Measurements from ENCODE around the gene QSER1. TPM values are rescaled to one million over a fixed set of nuclear protein-coding genes. Genes with fewer than 3 reads are reported as not detected.
"Not testable (repeated sequence)": the region's sequence is repeated elsewhere in the genome, so short reads cannot be mapped to it uniquely, and the experiment has no call there.

QSER1 gene
- total and polyA plus RNA-seq, 2 experiments from 2014 or later, result 4.5 to 32.1 TPM

DNA sequence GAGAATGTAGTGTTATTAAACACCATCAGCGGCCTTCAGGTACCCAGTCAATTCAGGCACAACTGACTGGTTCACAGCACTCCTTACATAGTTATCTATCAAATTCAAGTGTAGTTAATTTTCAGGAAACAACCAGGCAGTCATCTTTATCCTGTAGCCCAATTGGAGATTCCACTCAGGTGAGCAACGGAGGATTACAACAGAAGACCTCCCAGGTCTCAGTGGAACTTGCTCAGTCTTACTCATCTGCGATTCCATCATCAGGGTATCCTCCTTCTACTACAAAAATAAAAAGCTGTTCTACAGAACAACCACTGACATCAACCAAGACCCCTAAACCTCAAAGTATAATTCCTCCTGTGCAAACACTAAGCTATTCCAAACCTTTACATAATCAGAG is 39.6 kb downstream of the QSER1 start:
- no peaks in the 10 kb centered on the region for H3K27me3 ChIP-seq
- H3K4me1 ChIP-seq (ENCODE audit: low read depth), result peaks cover 6% of the 10 kb centered on the region
- H3K27ac ChIP-seq, result no peak overlapping the region
- no peak overlapping the region for H3K4me3 ChIP-seq
- peaks cover 43% of the 10 kb centered on the region for H3K36me3 ChIP-seq
- TF ChIP-seq, protein P1, sequence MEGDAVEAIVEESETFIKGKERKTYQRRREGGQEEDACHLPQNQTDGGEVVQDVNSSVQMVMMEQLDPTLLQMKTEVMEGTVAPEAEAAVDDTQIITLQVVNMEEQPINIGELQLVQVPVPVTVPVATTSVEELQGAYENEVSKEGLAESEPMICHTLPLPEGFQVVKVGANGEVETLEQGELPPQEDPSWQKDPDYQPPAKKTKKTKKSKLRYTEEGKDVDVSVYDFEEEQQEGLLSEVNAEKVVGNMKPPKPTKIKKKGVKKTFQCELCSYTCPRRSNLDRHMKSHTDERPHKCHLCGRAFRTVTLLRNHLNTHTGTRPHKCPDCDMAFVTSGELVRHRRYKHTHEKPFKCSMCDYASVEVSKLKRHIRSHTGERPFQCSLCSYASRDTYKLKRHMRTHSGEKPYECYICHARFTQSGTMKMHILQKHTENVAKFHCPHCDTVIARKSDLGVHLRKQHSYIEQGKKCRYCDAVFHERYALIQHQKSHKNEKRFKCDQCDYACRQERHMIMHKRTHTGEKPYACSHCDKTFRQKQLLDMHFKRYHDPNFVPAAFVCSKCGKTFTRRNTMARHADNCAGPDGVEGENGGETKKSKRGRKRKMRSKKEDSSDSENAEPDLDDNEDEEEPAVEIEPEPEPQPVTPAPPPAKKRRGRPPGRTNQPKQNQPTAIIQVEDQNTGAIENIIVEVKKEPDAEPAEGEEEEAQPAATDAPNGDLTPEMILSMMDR (IDR thresholded peaks at IDR 0.05; ENCODE audit: low read depth, low read length), result no peak
- no peaks in the 10 kb centered on the region for H3K9me3 ChIP-seq (ENCODE audit: low read depth)
- no peak for DNase-seq (ENCODE audit: low read depth in 1 of 2, low spot score in 1 of 2)

GRCh38 chr11:32935462-32936029 is 42.9 kb downstream of the QSER1 start:
- Histone ChIP-seq H3K27ac (no peak overlapping the region), H3K4me1 (ENCODE audit: low read depth) (no peaks in the 10 kb centered on the region), H3K4me3 (no peak overlapping the region), H3K36me3 (peaks cover 45% of the 10 kb centered on the region), H3K9me3 (ENCODE audit: low read depth) (no peaks in the 10 kb centered on the region), H3K27me3 (no peaks in the 10 kb centered on the region)
- no peak for DNase-seq (ENCODE audit: low read depth in 1 of 2, low spot score in 1 of 2)
- TF ChIP-seq, protein P1 (IDR thresholded peaks at IDR 0.05; ENCODE audit: low read depth, low read length), result no peak

- not testable (repeated sequence) for H3K9me3 ChIP-seq (ENCODE audit: low read depth); H3K27me3 ChIP-seq; DNase-seq (ENCODE audit: low read depth in 1 of 2, low spot score in 1 of 2); H3K4me1 ChIP-seq (ENCODE audit: low read depth); H3K4me3 ChIP-seq; H3K27ac ChIP-seq
- H3K36me3 ChIP-seq, result peaks cover 45% of the 10 kb centered on the region
Observed at GRCh38 chr11:32936178-32936577, 43.6 kb downstream of the QSER1 start.

DNA sequence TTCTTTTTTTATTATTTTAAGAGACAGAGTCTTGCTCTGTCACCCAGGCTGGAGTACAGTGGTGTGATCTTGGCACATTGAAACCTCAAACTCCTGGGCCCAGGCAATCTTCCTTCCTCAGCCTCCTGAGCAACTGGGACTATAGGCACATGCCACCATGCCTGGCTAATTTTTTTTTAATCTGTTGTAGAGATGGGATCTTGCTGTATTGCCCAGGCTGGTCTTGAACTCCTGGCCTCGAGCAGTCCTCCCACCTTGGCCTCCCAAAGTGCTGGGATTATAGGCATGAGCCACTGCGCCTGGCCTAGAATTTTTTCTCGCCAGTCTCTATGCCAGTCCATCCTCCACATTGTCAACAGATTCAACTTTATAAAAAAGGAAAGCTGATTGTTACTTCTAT is 44.7 kb downstream of the QSER1 start:
- H3K36me3 ChIP-seq, result peaks cover 38% of the 10 kb centered on the region
- not testable (repeated sequence) for H3K27me3 ChIP-seq; DNase-seq (ENCODE audit: low read depth in 1 of 2, low spot score in 1 of 2); H3K9me3 ChIP-seq (ENCODE audit: low read depth); H3K27ac ChIP-seq; H3K4me1 ChIP-seq (ENCODE audit: low read depth); H3K4me3 ChIP-seq

- peaks cover 22% of the 10 kb centered on the region for H3K36me3 ChIP-seq
- H3K4me3 ChIP-seq, result no peak overlapping the region
- no peak for DNase-seq (ENCODE audit: low read depth in 1 of 2, low spot score in 1 of 2)
- no peak overlapping the region for H3K27ac ChIP-seq
- TF ChIP-seq, protein P1 (IDR thresholded peaks at IDR 0.05; ENCODE audit: low read depth, low read length), result no peak
- H3K4me1 ChIP-seq (ENCODE audit: low read depth), result no peaks in the 10 kb centered on the region
- no peaks in the 10 kb centered on the region for H3K9me3 ChIP-seq (ENCODE audit: low read depth)
- H3K27me3 ChIP-seq, result no peaks in the 10 kb centered on the region
Observed at GRCh38 chr11:32939046-32939445, 46.4 kb downstream of the QSER1 start.

DNA sequence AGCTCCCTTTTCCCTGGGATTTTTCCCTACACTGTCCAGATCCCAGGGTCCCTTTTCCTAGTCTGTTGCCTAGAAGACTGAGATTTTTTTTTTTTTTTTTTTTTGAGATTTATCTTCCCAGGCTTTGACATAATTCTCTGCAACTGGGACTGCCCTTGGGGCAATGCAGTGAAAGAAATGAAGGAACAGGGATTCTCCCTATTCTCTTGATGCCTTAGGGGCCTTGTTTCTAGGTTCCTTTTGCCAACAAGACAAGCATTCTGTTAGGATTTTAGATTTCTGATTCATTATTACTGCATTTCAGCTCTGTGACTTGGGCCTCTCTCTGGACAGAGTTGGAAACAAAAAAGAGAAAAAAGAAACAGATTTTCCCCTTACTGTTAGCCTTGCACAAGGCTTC is 47.3 kb downstream of the QSER1 start:
- TF ChIP-seq, protein P1 (IDR thresholded peaks at IDR 0.05; ENCODE audit: low read depth, low read length), result no peak
- peaks cover 17% of the 10 kb centered on the region for H3K36me3 ChIP-seq
- H3K27ac ChIP-seq, result no peak overlapping the region
- H3K27me3 ChIP-seq, result no peaks in the 10 kb centered on the region
- DNase-seq (ENCODE audit: low read depth in 1 of 2, low spot score in 1 of 2), result no peak
- H3K4me1 ChIP-seq (ENCODE audit: low read depth), result no peaks in the 10 kb centered on the region
- H3K9me3 ChIP-seq (ENCODE audit: low read depth), result no peaks in the 10 kb centered on the region
- no peak overlapping the region for H3K4me3 ChIP-seq

GRCh38 chr11:32940865-32941264 is 48.3 kb downstream of the QSER1 start:
- Histone ChIP-seq H3K4me3 (no peak overlapping the region), H3K9me3 (ENCODE audit: low read depth) (no peaks in the 10 kb centered on the region), H3K27me3 (no peaks in the 10 kb centered on the region), H3K36me3 (peaks cover 8% of the 10 kb centered on the region), H3K4me1 (ENCODE audit: low read depth) (no peaks in the 10 kb centered on the region), H3K27ac (no peak overlapping the region)
- TF ChIP-seq, protein P1 (IDR thresholded peaks at IDR 0.05; ENCODE audit: low read depth, low read length), result no peak
- DNase-seq (ENCODE audit: low read depth in 1 of 2, low spot score in 1 of 2), result no peak
